Vagina (tissue), 2 donors: ENCODE data around the gene PTX3. TPM values are rescaled to one million over a fixed set of nuclear protein-coding genes. Genes with fewer than 3 reads are reported as not detected.

Experiments used
- DNase-seq, 2 donors: peaks; one replicate each; pipeline ENCODE4 v3.0.0-alpha.2; 2017; ENCODE audit errors: extremely low spot score in 2 of 2
- H3K27ac ChIP-seq: fragments of 200-600 bp; sonication (generic); one replicate; pipeline ENCODE4 v1.5.1; 2019
- H3K27me3 ChIP-seq: fragments of 200-600 bp; sonication (generic); one replicate; pipeline ENCODE4 v1.5.1; 2019
- H3K36me3 ChIP-seq, 2 donors: fragments of 200-600 bp; sonication (generic); one replicate each; pipeline ENCODE4 v1.5.1; 2017 to 2019
- H3K4me1 ChIP-seq: fragments of 200-600 bp; sonication (generic); one replicate; pipeline ENCODE4 v1.5.1; 2019
- H3K4me3 ChIP-seq, 2 donors: fragments of 200-600 bp; sonication (generic); 1 replicate in 1 of 2; 2 replicates in 1 of 2; pipeline ENCODE4 v1.5.1; 2016 to 2019
- H3K9me3 ChIP-seq: fragments of 200-600 bp; sonication (generic); one replicate; pipeline ENCODE4 v1.5.1; 2019
- POLR2A ChIP-seq, 2 donors: fragments of 450-650 bp; IDR thresholded peaks; one replicate each; pipeline ENCODE4 v1.6.1; 2017; ENCODE audit warnings: antibody characterized with exemption in 2 of 2, mild to moderate bottlenecking in 2 of 2, moderate library complexity in 2 of 2
- POLR2AphosphoS5 ChIP-seq, 2 donors: sonication (generic); formaldehyde crosslinking; IDR thresholded peaks; one replicate each; pipeline ENCODE4 v1.9.0; 2017; ENCODE audit warnings: antibody characterized with exemption in 2 of 2, mild to moderate bottlenecking in 2 of 2, low read depth in 1 of 2; ENCODE audit not compliant: insufficient read depth in 1 of 2
- intact Hi-C: fragments of 100-400 bp; cut with DNase I; formaldehyde crosslinking; loops from one replicate; pipeline ENCODE4 v1.15.1; 2023
- total RNA-seq: library from RNA; depleted of rRNA; stranded (reverse); fragments of >200 nt; gene quantifications from one replicate; pipeline ENCODE4 v1.2.3, GENCODE V29; 2016
- TF ChIP-seq, protein P1 (sequence below), 3 experiments: fragments of 450-650 bp in 2 of 3; fragments of 200-600 bp in 1 of 3; sonication (generic) in 1 of 3; IDR thresholded peaks; one replicate each; pipeline ENCODE4 v1.5.1; 2017 to 2019; ENCODE audit warnings: antibody characterized with exemption in 3 of 3, mild to moderate bottlenecking in 2 of 3, moderate library complexity in 2 of 3

PTX3 gene
- total RNA-seq, 1 donor from 2014 or later: 29.2 TPM

GRCh38 chr3:157392104-157392503, 44.5 kb upstream of the PTX3 start:
- no peaks in the 10 kb centered on the region for H3K36me3 ChIP-seq
- no peaks in the 10 kb centered on the region for H3K4me1 ChIP-seq
- no peaks in the 10 kb centered on the region for H3K27me3 ChIP-seq
- TF ChIP-seq POLR2AphosphoS5 (IDR thresholded peaks at IDR 0.05; ENCODE audit: insufficient read depth in 1 of 2, low read depth in 1 of 2): no peak
- TF ChIP-seq, protein P1, sequence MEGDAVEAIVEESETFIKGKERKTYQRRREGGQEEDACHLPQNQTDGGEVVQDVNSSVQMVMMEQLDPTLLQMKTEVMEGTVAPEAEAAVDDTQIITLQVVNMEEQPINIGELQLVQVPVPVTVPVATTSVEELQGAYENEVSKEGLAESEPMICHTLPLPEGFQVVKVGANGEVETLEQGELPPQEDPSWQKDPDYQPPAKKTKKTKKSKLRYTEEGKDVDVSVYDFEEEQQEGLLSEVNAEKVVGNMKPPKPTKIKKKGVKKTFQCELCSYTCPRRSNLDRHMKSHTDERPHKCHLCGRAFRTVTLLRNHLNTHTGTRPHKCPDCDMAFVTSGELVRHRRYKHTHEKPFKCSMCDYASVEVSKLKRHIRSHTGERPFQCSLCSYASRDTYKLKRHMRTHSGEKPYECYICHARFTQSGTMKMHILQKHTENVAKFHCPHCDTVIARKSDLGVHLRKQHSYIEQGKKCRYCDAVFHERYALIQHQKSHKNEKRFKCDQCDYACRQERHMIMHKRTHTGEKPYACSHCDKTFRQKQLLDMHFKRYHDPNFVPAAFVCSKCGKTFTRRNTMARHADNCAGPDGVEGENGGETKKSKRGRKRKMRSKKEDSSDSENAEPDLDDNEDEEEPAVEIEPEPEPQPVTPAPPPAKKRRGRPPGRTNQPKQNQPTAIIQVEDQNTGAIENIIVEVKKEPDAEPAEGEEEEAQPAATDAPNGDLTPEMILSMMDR (IDR thresholded peaks at IDR 0.05): no peak
- TF ChIP-seq POLR2A (IDR thresholded peaks at IDR 0.05): no peak
- no peak overlapping the region for H3K27ac ChIP-seq
- intact Hi-C loops: no loop called here
- H3K4me3 ChIP-seq: no peak overlapping the region
- DNase-seq: no peak
- H3K9me3 ChIP-seq: no peaks in the 10 kb centered on the region

DNA sequence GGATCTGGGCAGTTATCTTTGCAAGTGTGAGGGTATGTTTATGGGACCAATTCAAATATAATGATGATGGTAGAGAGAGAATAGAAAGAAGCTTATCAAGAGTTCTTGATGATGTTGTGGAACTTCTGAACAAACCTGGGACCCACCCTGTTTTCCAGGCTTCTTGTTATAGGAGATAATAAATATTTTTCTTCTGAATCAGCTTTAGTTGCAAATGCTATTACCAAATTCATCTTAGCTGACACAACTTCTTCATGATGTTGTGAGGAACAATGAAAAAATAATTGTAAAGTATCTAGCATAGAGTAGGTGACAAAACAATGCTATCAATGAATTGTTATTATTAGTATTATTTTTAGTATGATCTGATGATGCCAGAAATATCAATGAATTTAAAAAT, 43.5 kb upstream of the PTX3 start:
- intact Hi-C loops: no loop called here

GRCh38 chr3:157394411-157394810, 42.2 kb upstream of the PTX3 start:
- H3K36me3 ChIP-seq: no peaks in the 10 kb centered on the region
- TF ChIP-seq POLR2A (IDR thresholded peaks at IDR 0.05) (no peak), POLR2AphosphoS5 (IDR thresholded peaks at IDR 0.05; ENCODE audit: insufficient read depth in 1 of 2, low read depth in 1 of 2) (no peak)
- TF ChIP-seq, protein P1 (IDR thresholded peaks at IDR 0.05): no peak
- H3K27ac ChIP-seq: no peak overlapping the region
- H3K4me1 ChIP-seq: no peaks in the 10 kb centered on the region
- intact Hi-C loops: no loop called here
- DNase-seq: no peak
- H3K9me3 ChIP-seq: no peaks in the 10 kb centered on the region
- H3K4me3 ChIP-seq: no peak overlapping the region
- H3K27me3 ChIP-seq: no peaks in the 10 kb centered on the region

More for the DNA sequence above, 43.5 kb upstream of the PTX3 start:
- Histone ChIP-seq H3K9me3 (no peaks in the 10 kb centered on the region), H3K36me3 (no peaks in the 10 kb centered on the region), H3K27me3 (no peaks in the 10 kb centered on the region), H3K4me3 (no peak overlapping the region), H3K27ac (no peak overlapping the region), H3K4me1 (no peaks in the 10 kb centered on the region)
- no peak for DNase-seq
- TF ChIP-seq, protein P1 (IDR thresholded peaks at IDR 0.05): no peak
- TF ChIP-seq POLR2A (IDR thresholded peaks at IDR 0.05) (no peak), POLR2AphosphoS5 (IDR thresholded peaks at IDR 0.05; ENCODE audit: insufficient read depth in 1 of 2, low read depth in 1 of 2) (no peak)

GRCh38 chr3:157398598-157398997, 38.1 kb upstream of the PTX3 start:
- Histone ChIP-seq H3K9me3 (no peaks in the 10 kb centered on the region), H3K27ac (no peak overlapping the region), H3K4me1 (no peaks in the 10 kb centered on the region), H3K4me3 (no peak overlapping the region), H3K27me3 (no peaks in the 10 kb centered on the region), H3K36me3 (no peaks in the 10 kb centered on the region)
- DNase-seq: no peak
- TF ChIP-seq, protein P1 (IDR thresholded peaks at IDR 0.05): no peak
- TF ChIP-seq POLR2A (IDR thresholded peaks at IDR 0.05): no peak
- TF ChIP-seq POLR2AphosphoS5 (IDR thresholded peaks at IDR 0.05; ENCODE audit: insufficient read depth in 1 of 2, low read depth in 1 of 2): no peak
- intact Hi-C loops: no loop called here

- Histone ChIP-seq H3K36me3 (no peaks in the 10 kb centered on the region), H3K27ac (no peak overlapping the region), H3K4me3 (no peak overlapping the region), H3K9me3 (no peaks in the 10 kb centered on the region), H3K4me1 (no peaks in the 10 kb centered on the region), H3K27me3 (no peaks in the 10 kb centered on the region)
- intact Hi-C loops: no loop called here
- TF ChIP-seq POLR2AphosphoS5 (IDR thresholded peaks at IDR 0.05; ENCODE audit: insufficient read depth in 1 of 2, low read depth in 1 of 2) (no peak), POLR2A (IDR thresholded peaks at IDR 0.05) (no peak)
- TF ChIP-seq, protein P1 (IDR thresholded peaks at IDR 0.05): no peak
- DNase-seq: no peak
Measured at GRCh38 chr3:157404381-157404780, 32.3 kb upstream of the PTX3 start.
